ENCODE measurements around the gene ZNF274.
A peak's percentile ranks its signal among the peaks of the same experiment; 100 is the strongest.
"Not testable (repeated sequence)": the region's sequence is repeated elsewhere in the genome, so short reads cannot be mapped to it uniquely, and the experiment has no call there.

The ZNF274 gene

DNA sequence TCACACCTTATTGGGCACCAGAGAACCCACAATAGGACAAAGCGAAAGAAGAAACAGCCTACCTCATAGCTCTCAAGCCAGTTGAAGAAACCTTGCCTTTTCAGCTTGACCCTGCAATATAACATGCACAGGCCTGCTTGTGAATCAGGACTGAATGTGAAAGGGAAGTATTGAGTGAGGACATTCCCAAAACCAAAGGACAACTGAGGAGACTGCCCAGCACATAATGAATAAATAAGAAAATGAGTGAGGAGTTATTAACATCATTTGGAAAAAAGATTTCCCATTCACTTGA lies 30.2 kb downstream of the ZNF274 start:
- DNase-seq = no peak

DNA sequence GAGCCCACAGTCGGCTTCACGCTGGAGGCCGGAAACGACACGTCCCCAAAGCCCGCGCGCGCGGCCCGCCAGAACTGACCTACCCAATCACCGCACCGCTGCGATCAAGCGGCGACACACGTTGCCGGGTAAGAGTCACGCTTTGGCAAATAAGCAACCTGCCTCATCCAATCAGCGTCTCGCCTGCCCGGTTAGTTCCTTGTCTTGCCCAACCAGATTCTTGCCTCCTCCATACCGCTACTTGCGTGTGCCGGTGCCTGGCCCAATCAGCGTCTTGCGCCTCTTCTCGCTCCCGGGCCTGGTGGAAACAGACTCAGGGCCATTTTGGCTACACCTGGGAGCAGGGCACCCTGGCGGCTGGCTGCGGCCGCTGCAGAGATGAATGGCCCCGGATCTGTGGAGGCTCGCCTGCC lies 34.2 kb downstream of the ZNF274 start:
- DNase-seq = no peak

DNA sequence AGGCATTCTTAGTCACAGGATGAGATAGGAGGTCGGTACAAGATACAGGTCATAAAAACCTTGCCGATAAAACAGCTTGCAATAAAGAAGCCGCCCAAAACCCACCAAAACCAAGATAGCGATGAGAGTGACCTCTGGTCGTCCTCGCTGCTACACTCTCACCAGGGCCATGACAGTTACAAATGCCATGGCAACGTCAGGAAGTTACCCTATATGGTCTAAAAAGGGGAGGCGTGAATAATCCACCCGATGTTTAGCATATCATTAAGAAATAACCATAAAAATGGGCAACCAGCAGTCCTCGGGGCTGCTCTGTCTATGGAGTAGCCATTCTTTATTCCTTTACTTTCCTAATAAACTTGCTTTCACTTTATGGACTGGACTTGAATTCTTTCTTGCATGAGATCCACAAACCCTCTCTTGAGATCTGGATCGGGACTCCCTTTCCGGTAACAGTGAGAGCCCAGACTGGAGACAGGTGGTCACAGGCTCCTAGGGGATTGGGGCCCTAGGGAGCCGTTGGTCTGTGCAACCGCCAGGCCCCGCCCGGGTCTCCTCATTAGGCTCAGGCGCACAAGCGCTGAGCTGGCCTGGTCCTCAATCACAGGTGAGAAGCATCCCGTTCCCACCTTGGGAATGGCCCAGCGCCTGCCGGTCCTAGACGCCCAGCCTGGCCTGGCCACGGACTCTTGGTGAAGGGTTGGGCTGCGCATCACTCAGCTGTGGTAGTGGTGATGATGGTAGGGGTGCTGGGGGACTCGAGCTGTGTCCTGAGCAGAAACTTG lies 34.9 kb downstream of the ZNF274 start:
- no peak for DNase-seq

DNA sequence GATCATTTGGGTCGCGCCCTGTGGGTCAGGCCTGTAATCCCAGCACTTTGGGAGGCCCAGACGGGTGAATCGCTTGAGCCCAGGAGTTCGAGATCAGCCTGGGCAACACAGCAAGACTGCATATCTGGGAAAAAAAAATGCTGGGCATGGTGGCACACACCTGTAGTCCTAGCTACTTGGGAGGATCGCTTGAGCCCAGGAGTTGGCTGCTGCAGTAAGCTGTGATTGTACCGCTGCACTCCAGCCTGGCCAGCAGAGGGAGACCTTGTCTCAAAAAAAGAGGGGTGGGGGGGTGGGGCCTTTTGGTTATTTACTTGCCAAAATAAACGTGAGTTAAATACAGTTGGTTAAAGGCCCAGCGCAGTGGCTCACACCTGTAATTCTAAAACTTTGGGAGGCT lies 36.0 kb downstream of the ZNF274 start:
- peak; percentile 14 for DNase-seq

DNA sequence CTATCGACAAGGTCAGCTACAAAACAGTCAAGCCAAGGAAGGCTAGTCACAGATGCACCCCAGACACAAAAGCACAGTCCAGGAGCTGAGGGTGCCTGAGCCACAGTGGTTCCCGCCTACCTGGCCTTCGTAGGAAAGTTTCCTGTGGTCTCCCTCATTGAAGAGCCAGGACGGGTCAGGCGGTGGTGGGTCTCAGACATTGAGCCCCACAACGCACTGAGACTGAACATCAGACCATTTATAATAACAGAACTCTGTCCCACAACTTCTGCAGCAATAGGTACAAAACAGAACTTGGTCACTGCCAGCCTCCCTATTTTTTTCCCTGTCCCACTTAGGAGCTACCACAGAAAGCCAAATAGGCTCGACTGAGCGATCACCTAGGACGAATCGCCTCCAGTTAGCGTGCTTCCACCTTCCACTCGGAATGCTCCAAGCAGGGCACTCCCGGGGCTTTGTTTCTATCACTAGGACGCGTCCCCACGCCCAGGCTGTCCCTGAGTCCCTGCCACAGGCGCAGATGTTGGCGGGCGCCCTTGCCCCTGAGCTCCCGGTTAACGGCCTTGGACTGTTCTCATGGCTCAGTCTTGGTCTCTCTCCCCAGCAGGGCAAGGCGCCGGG lies 45.2 kb downstream of the ZNF274 start:
- DNase-seq = no peak

DNA sequence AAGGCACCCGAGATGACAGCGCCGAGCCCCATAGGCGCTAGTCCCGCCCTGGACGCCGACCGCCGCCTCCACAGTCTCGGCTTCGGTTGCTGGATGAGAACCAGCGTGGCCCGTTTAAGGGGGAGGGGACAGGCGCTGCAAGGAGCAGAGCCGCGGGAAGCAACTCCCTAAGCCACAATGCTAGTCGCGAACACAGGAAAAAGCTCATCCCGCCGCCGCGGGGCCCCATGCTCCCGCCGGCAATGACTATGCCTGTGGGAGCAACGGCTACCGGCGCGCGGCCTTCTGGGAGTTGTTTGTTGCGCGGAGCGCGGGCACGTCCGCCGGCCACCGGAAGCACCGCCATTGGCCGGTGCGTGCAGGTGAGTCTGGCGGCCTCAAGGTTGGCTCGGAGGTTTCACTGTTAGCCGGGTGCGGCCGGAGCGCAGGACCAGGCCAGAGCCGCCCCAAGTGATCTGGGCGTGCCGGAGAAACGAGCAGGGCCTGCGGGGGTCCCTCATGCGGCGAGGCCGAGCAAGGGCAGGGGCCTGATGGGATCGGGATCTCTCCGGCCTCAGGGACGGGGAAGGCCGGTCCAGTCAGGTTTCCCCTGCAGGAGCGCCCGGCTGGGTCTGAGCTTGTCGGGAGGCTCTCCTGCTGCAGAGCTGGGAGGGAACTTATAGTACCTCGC lies 45.9 kb downstream of the ZNF274 start, which contains the start of gene ZNF544:
Gene ZNF544 (plus strand): TSS at position 330 of the 670 bp plus-strand sequence. CDS start 15,110 bp downstream, outside the sequence.
- peak; percentile 80 for DNase-seq

DNA sequence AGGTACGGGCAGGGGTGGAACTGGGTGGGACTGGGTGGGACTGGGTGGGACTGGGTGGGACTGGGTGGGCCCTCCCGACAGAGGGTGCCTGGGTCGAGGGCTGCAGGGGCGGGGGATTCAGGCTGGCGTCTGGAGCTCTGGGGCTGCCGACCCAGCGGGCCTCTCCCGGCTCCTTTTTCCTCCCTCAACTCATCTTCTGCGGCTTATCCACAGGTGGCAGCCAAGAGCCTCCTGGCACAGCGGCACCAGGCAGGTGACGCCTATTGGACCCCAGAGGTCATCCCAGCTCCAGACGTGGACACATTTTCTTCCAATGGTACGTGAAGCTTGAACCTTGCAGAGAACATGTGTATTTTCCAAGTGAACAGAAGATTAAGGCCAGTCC lies 46.4 kb downstream of the ZNF274 start:
- peak; percentile 33 for DNase-seq

DNA sequence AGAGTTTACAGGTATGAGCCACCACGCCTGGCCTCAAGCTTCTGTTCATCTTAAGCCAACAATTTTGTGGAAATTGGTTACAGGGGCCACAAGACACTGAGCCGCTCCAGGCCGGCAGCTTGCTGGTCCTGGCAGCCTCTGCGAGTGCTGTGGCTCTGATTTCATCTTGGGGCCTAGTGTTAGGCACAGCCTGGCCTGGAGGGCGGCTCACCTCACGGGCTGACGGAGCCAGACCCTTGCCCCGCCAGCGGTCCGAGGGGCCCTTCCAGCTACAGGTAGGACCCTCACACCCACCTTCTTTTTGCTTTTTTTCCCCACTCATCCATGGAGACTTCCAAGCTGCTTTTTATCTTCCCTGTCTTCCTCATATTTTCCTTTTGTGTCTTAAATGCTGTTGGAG lies 54.5 kb downstream of the ZNF274 start:
- no peak for DNase-seq

DNA sequence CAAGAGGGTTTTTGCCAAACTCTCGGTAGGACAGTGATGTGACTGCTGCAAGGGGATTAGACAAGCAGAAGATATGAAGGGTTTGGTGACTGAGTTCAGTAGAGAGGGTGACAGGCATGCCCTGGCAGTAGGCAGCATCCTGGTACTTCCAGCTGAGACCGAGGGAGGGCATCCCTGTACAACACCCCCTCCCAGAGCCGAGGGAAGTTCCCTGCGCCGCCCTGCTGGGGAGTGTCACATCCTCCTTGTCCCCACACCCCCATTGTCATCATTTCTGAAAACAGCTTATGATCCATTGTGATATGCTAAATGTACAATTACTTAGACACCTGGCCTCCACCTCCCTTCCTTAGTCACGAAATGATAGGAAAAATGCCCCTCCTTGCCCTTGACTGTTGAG lies 60.5 kb downstream of the ZNF274 start:
- DNase-seq = no peak

DNA sequence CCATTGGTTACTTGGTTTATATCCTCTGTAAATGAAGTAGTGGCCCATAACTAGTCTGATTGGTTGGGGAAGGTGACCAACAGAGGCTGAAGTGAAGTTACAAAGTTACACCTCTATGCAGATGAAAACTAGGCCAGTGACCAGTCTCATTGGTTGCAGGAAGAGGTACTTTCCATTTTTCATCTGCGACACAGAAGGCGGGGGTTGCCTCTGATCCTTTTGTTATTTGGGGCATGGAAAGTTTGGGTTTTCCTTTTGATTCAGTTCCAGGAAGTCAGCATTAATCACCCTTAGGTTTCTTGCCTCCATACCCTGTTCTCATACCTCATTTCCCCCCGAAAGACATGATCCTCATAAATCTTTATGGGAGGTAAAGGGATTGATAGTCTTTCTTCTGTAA lies 66.0 kb downstream of the ZNF274 start:
- DNase-seq = no peak

DNA sequence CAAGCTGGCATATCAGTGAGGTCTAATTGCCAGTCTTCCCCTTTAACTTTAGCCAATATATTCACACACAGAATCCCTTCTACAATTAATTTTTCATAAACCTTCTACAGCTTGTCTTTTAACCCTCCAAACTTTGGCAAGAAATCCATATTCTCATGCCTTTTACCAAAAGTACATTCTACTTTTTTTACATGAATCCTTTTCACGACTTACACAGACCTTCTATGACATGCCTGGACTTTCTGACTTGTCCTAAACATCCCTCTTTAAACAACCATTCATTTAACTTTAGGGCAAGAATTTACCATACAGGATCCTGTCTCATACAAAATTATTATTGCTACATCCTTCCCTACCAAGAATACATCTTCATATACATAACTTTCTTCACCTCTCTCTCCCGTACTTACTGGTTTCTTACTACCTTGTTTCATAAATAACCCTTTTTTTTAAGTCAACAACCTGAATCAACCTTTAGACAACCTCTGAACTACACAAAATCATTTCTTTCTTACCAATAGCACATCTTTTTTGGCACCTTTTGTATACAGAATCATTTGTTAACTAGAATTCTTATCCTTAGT lies 69.3 kb downstream of the ZNF274 start:
- peak; percentile 27 for DNase-seq

DNA sequence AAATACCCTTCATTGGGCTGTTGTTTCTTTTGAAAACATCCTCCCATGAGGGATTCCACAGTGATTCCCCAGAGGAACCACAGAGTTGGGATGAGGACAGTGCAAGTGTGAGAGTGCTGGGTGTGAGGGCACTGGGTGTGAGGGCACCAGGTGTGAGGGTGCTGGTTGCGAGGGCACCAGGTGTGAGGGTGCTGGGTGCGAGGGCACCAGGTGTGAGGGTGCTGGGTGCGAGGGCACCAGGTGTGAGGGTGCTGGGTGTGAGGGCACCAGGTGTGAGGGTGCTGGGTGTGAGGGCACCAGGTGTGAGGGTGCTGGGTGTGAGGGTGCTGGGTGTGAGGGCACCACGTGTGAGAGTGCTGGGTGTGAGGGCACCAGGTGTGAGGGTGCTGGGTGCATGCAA lies 75.4 kb downstream of the ZNF274 start:
- not testable (repeated sequence) for DNase-seq

DNA sequence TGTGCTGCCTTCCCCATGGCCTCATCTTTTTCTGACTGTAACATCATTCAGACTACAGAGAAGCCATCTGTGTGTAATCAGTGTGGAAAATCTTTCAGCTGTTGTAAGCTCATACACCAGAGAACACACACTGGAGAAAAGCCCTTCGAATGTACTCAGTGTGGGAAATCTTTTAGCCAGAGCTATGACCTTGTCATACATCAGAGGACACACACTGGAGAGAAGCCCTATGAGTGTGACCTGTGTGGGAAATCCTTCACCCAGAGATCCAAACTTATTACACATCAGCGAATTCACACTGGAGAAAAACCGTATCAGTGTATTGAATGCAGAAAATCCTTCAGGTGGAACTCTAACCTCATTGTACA lies 78.7 kb downstream of the ZNF274 start:
- DNase-seq = no peak

DNA sequence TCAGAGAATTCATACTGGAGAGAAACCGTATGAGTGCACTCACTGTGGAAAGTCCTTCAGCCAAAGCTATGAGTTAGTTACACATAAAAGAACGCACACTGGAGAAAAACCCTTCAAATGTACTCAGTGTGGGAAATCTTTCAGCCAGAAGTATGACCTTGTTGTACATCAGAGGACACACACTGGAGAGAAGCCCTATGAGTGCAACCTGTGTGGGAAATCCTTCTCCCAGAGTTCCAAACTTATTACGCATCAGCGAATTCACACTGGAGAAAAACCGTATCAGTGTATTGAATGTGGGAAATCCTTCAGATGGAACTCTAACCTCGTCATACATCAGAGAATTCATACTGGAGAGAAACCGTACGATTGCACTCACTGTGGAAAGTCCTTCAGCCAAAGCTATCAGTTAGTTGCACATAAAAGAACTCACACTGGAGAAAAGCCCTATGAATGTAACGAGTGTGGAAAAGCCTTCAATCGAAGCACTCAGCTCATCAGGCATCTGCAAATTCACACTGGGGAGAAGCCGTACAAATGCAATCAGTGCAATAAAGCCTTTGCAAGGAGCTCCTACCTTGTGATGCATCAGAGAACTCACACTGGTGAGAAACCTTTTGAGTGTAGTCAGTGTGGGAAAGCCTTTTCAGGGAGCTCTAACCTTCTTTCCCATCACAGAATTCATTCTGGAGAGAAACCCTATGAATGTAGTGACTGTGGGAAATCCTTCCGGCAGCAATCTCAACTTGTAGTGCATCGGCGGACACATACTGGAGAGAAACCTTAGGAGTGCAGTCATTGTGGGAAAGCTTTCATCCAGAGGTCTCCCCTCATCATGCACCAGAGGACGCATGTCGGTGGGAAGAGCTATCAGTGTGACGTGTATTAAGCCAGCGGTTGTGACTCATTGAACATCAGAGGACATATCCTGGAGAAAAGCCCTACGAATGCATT lies 79.4 kb downstream of the ZNF274 start:
- peak; percentile 16 for DNase-seq

DNA sequence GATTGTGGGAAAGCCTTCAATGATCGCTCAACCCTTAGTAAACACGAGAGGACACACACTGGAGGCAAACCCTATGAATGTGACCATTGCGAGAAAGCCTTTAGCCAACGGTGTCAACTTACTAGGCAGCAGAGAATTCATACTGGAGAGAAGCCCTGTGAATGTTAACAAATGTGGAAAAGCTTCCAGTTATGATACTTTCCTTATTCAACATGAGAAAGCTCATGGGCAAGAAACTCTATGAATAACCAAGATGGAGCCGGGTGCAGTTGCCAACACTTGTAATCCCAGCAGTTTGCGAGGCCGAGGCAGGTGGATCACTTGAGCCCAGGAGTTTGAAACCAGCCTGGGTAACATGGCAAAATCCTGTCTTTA lies 80.0 kb downstream of the ZNF274 start:
- no peak for DNase-seq

All from fibroblast of skin of right biceps (primary cell).